GM12892 (cell line): ENCODE results near the gene LMTK3.

Experiments used
- POLR2A ChIP-seq: IDR thresholded peaks from 2 replicates; pipeline ENCODE4 v1.6.1; 2011; ENCODE audit warnings: low read depth, low read length, control low read depth
- POLR2AphosphoS5 ChIP-seq: IDR thresholded peaks from 2 replicates; pipeline ENCODE4 v1.6.1; 2011; ENCODE audit warnings: low read depth, low read length, control low read depth
- TAF1 ChIP-seq: IDR thresholded peaks from 2 replicates; pipeline ENCODE4 v1.6.1; 2011; ENCODE audit warnings: low read depth, mild to moderate bottlenecking, control low read depth, low read length, borderline replicate concordance

- TF ChIP-seq POLR2A (no peak), POLR2AphosphoS5 (no peak), TAF1 (no peak)
These were observed 19.1 kb upstream of the LMTK3 start for GRCh38 chr19:48530770-48531169.
